ENCODE results near the gene NEO1.

NEO1 gene

DNA sequence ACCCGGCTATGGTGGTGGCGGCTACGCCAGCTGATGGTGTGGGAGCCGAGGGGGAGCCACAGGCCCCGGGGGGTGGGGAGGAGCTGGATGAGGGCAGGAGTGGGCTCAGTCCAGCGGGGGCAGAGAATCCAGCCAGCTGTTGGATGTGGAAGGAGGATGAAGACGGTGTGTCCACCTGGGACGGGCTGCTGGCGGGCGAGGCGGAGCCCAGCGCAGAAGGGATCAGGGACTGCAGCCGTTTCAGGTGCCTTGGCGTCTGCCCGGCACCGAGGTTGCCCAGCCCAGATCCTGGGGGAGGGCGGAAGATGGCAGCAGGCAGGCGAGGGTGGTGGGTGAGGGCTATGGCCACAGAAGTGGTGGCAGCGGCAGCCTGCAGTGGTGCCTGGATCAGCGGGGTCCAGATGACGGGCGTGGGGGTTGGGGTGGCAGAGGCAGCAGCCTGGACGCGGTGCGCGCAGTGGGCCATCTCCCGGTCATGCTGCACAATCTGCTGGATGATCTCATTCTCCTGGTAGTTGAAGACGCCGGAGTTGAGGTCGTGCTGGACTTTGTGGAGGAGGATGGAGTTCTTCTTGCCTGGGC is 271.2 kb downstream of the NEO1 start:
- no peaks in the 10 kb centered on the region for H3K36me3 ChIP-seq (replicated peaks)
- H3K27me3 ChIP-seq (replicated peaks) = peaks cover 2% of the 10 kb centered on the region
- TF ChIP-seq, protein P1, sequence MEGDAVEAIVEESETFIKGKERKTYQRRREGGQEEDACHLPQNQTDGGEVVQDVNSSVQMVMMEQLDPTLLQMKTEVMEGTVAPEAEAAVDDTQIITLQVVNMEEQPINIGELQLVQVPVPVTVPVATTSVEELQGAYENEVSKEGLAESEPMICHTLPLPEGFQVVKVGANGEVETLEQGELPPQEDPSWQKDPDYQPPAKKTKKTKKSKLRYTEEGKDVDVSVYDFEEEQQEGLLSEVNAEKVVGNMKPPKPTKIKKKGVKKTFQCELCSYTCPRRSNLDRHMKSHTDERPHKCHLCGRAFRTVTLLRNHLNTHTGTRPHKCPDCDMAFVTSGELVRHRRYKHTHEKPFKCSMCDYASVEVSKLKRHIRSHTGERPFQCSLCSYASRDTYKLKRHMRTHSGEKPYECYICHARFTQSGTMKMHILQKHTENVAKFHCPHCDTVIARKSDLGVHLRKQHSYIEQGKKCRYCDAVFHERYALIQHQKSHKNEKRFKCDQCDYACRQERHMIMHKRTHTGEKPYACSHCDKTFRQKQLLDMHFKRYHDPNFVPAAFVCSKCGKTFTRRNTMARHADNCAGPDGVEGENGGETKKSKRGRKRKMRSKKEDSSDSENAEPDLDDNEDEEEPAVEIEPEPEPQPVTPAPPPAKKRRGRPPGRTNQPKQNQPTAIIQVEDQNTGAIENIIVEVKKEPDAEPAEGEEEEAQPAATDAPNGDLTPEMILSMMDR (IDR thresholded peaks at IDR 0.05; ENCODE audit: low read depth, low read length, missing control alignments) = no peak
- no peak overlapping the region for H3K27ac ChIP-seq
- no peak for DNase-seq
- in situ Hi-C loops (cut with HindIII; ENCODE audit: low pct_ligation_motif_present, low sequenced_read_pairs) = no loop called here
- H3K4me3 ChIP-seq (ENCODE audit: low read depth, low read length) = no peak overlapping the region

DNA sequence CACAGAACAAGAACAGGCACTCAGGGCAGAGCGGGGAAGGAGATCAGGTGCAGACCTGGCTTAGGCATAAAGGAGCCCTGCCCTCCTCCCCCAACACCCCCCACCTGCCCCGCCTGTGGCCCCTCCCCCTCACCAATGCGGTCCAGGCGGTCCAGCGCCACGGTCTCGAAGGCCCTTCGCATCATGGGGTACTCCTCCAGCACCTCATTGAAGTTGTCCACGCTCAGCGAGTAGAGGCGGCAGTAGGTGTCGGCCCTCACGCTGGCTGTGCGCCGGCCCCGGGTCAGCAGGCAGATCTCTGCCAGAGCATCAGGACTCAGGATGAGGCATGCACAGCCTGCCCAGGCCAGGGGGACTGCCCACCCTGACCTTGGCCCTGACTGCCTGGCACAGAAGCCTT is 271.7 kb downstream of the NEO1 start:
- Histone ChIP-seq H3K36me3 (replicated peaks) (no peaks in the 10 kb centered on the region), H3K27me3 (replicated peaks) (peaks cover 2% of the 10 kb centered on the region), H3K27ac (no peak overlapping the region), H3K4me3 (ENCODE audit: low read depth, low read length) (no peak overlapping the region)
- in situ Hi-C loops (cut with HindIII; ENCODE audit: low pct_ligation_motif_present, low sequenced_read_pairs) = no loop called here
- TF ChIP-seq, protein P1 (IDR thresholded peaks at IDR 0.05; ENCODE audit: low read depth, low read length, missing control alignments) = no peak
- no peak for DNase-seq

DNA sequence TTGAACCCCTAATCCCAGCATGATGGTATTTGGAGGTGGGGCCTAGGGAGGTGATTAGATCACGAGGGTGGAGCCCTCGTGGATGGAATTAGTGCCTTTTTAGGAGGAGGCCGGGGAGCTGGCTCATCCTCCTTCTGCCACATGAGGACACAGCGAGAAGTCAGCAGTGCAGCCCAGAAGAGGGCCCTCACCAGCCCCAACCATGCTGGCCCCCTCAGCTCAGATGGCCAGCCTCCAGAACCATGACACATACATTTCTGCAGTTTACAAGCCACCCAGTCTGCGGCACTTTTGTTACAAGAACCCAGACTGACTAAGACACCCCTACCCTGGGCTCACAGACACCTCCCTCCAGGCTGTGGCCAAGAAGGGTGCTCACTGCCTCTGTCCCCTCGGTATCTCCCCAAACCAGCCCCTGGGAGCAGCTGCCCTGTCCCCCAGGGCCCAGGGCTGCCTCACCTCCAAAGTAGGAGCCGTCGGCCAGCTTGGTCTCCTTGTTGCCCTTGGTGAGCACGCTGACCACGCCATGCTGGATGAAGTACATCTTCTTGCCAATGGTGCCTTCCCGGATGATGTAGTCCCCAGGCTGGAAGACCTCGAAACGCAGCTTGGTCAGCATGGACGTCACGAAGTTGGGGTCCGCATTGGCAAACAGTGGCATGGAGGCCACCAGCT is 272.4 kb downstream of the NEO1 start:
- TF ChIP-seq, protein P1 (IDR thresholded peaks at IDR 0.05; ENCODE audit: low read depth, low read length, missing control alignments) = no peak
- no peak overlapping the region for H3K4me3 ChIP-seq (ENCODE audit: low read depth, low read length)
- in situ Hi-C loops (cut with HindIII; ENCODE audit: low pct_ligation_motif_present, low sequenced_read_pairs) = no loop called here
- no peak overlapping the region for H3K27ac ChIP-seq
- no peaks in the 10 kb centered on the region for H3K36me3 ChIP-seq (replicated peaks)
- H3K27me3 ChIP-seq (replicated peaks) = no peaks in the 10 kb centered on the region
- DNase-seq = no peak

DNA sequence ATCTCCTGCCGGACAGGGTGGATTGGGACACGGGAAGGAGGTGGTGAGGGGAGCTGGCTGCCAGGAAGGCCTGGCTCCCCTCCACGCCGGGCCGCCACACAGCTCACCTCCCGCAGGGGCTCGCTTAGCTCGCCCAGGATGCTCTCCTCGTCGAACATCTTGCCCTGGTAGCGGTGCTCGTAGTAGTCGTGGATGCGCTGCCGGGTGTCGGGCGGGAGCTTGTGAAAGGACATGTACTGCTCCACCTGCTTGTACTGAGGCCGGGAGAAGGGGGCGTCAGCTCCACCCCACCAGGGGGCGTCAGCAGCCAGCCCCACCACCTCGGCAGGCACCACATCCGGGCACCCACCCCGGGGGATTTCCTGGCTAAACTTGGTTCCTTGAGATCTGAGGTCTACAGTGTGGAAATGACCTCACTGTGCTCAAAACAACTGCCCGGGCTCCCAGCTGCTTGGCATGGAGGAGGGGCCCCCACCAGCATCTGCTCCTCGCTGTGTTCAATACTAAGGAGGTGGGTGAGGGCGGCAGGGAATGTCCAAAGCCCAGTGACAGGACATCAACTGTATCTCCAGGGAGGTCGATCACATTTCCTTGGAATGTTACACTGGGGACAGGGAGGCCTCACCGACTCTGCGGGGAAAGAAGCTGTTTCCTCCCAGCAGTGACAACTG is 273.1 kb downstream of the NEO1 start:
- TF ChIP-seq, protein P1 (IDR thresholded peaks at IDR 0.05; ENCODE audit: low read depth, low read length, missing control alignments) = peak; percentile 33
- DNase-seq = no peak
- H3K4me3 ChIP-seq (ENCODE audit: low read depth, low read length) = no peak overlapping the region
- H3K36me3 ChIP-seq (replicated peaks) = no peaks in the 10 kb centered on the region
- H3K27ac ChIP-seq = no peak overlapping the region
- H3K27me3 ChIP-seq (replicated peaks) = no peaks in the 10 kb centered on the region
- in situ Hi-C loops (cut with HindIII; ENCODE audit: low pct_ligation_motif_present, low sequenced_read_pairs) = no loop called here

DNA sequence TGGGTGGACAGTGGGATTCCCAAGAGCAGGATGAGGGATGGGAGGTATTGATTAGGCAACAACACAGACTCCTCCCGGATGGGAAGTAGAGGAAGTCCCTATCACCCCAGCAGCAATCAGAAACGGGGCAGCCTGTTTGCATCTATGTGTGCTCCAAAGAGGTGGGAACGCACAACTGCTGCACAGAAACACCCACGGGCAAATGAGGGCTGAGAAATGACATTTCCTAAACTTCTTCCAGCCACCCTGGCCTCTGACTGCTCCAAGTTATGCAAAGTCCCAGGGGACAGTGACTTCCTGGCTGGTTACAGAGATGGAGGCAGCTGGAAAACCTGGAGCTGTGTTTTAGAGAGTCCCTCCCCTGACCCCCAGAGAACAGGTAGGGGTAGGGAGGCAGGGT is 273.9 kb downstream of the NEO1 start:
- TF ChIP-seq, protein P1 (IDR thresholded peaks at IDR 0.05; ENCODE audit: low read depth, low read length, missing control alignments) = no peak
- Histone ChIP-seq H3K27me3 (replicated peaks) (no peaks in the 10 kb centered on the region), H3K36me3 (replicated peaks) (no peaks in the 10 kb centered on the region), H3K4me3 (ENCODE audit: low read depth, low read length) (no peak overlapping the region), H3K27ac (no peak overlapping the region)
- DNase-seq = no peak
- in situ Hi-C loops (cut with HindIII; ENCODE audit: low pct_ligation_motif_present, low sequenced_read_pairs) = no loop called here
